GM21528 (cell line): Measurements from ENCODE around the gene CENPX.

Source experiments
- ATAC-seq: cut with Tn5 transposase; IDR thresholded peaks from one replicate; pipeline ENCODE4 v1.9.1; 2021; ENCODE audit warnings: mild to moderate bottlenecking, moderate library complexity; ENCODE audit not compliant: unreplicated experiment, low FRiP score

The CENPX gene

GRCh38 chr17:82014432-82014831 lies 8.2 kb downstream of the CENPX start:
- no peak for ATAC-seq

- ATAC-seq = no peak
These were observed 8.8 kb downstream of the CENPX start for GRCh38 chr17:82013772-82014321.

GRCh38 chr17:82013341-82013740 lies 9.3 kb downstream of the CENPX start:
- ATAC-seq = no peak

- no peak for ATAC-seq
These were observed 9.9 kb downstream of the CENPX start for GRCh38 chr17:82012640-82013295.

- no peak for ATAC-seq
These were observed 10.4 kb downstream of the CENPX start for GRCh38 chr17:82012261-82012639.

- no peak for ATAC-seq
These were observed 11.0 kb downstream of the CENPX start for GRCh38 chr17:82011617-82012187.

- ATAC-seq = no peak
These were observed 11.8 kb downstream of the CENPX start for GRCh38 chr17:82010575-82011525.

GRCh38 chr17:82009413-82009812 lies 13.3 kb downstream of the CENPX start:
- ATAC-seq = no peak

- ATAC-seq = no peak
These were observed 13.7 kb downstream of the CENPX start for GRCh38 chr17:82008941-82009405.

GRCh38 chr17:82008258-82008940 lies 14.3 kb downstream of the CENPX start:
- ATAC-seq = no peak

GRCh38 chr17:82007495-82008257 lies 15.0 kb downstream of the CENPX start:
- no peak for ATAC-seq

GRCh38 chr17:82007228-82007494 lies 15.5 kb downstream of the CENPX start:
- ATAC-seq = no peak

GRCh38 chr17:82006468-82007227 lies 16.0 kb downstream of the CENPX start:
- ATAC-seq = no peak

GRCh38 chr17:82005701-82006348 lies 16.9 kb downstream of the CENPX start:
- ATAC-seq = no peak

GRCh38 chr17:82004517-82005455 lies 17.9 kb downstream of the CENPX start:
- ATAC-seq = no peak

- no peak for ATAC-seq
These were observed 19.0 kb downstream of the CENPX start for GRCh38 chr17:82003411-82004381.
